DOHH2 (cell line): ENCODE measurements around the gene MRI1.

Experiments
- CTCF ChIP-seq: fragments of 200-600 bp; sonication (generic); IDR thresholded peaks from one replicate; pipeline ENCODE4 v1.5.1; 2014; ENCODE audit warnings: antibody characterized with exemption, mild to moderate bottlenecking, low read depth, low read length; ENCODE audit not compliant: poor library complexity, severe bottlenecking
- EZH2phosphoT487 ChIP-seq: fragments of 200-600 bp; sonication (generic); IDR thresholded peaks from 2 replicates; pipeline ENCODE4 v1.6.1; 2017; ENCODE audit warnings: borderline replicate concordance, mild to moderate bottlenecking, antibody characterized with exemption, low read length, moderate library complexity, mixed read lengths

DNA sequence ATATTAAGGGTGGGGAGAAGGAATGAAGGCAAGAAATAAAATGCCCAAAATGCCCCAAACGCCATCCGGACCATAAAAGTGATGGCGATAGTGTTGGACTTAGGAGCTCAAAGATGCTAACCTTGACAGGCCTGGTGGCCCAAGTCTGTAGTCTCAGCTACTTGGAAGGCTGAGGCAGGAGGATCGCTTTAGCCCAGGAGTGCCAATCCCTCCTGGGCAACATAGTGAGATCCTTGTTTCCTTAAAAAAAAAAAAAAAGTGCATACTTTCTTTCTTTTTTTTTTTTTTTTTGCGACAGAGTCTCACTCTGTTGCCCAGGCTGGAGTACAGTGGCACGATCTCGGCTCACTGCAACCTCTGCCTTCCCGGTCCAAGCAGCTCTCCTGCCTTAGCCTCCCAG lies 32.0 kb upstream of the MRI1 start:
- no peak for TF ChIP-seq CTCF
- TF ChIP-seq EZH2phosphoT487 = no peak
